Astrocyte of the cerebellum (primary cell): ENCODE measurements around the gene RPS6KA2.

Experiments used
- DNase-seq: peaks from one replicate; pipeline ENCODE4 v3.0.0-alpha.2; 2011; ENCODE audit warnings: low read depth
- H3K4me3 ChIP-seq: 2 replicates; pipeline ENCODE4 v1.5.1; 2011; ENCODE audit warnings: mild to moderate bottlenecking, low read depth, low read length, moderate library complexity
- in situ Hi-C: cut with HindIII; loops from 2 replicates; pipeline ENCODE4 v1.10.0; 2017; ENCODE audit warnings: low sequenced_read_pairs
- TF ChIP-seq, protein P1 (sequence below): IDR thresholded peaks from 2 replicates; pipeline ENCODE4 v1.5.1; 2012; ENCODE audit warnings: low read length, low read depth, moderate library complexity, mild to moderate bottlenecking; ENCODE audit errors: missing control alignments

The RPS6KA2 gene

DNA sequence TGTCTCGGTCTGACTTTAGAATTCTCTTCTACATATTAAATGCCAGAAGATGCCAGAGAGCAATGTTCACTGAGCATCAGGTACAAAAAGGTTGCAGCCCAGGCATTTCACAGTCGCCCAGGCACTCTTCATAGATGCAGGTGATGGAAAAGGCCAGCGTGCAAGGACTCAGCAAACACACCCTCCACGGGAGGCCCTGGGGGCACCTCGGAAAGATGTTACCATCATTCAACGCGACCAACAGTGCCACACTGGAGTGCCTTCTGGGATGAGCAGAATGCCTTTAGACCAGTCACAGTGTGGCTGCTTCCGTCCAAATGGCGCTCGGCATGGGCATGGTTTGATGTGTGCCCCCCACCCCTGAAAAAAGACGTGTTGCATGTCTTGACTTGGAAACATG lies 36.0 kb downstream of the RPS6KA2 start:
- TF ChIP-seq, protein P1, sequence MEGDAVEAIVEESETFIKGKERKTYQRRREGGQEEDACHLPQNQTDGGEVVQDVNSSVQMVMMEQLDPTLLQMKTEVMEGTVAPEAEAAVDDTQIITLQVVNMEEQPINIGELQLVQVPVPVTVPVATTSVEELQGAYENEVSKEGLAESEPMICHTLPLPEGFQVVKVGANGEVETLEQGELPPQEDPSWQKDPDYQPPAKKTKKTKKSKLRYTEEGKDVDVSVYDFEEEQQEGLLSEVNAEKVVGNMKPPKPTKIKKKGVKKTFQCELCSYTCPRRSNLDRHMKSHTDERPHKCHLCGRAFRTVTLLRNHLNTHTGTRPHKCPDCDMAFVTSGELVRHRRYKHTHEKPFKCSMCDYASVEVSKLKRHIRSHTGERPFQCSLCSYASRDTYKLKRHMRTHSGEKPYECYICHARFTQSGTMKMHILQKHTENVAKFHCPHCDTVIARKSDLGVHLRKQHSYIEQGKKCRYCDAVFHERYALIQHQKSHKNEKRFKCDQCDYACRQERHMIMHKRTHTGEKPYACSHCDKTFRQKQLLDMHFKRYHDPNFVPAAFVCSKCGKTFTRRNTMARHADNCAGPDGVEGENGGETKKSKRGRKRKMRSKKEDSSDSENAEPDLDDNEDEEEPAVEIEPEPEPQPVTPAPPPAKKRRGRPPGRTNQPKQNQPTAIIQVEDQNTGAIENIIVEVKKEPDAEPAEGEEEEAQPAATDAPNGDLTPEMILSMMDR, result no peak
- H3K4me3 ChIP-seq, result no peak overlapping the region
- in situ Hi-C loops, result no loop called here
- no peak for DNase-seq

DNA sequence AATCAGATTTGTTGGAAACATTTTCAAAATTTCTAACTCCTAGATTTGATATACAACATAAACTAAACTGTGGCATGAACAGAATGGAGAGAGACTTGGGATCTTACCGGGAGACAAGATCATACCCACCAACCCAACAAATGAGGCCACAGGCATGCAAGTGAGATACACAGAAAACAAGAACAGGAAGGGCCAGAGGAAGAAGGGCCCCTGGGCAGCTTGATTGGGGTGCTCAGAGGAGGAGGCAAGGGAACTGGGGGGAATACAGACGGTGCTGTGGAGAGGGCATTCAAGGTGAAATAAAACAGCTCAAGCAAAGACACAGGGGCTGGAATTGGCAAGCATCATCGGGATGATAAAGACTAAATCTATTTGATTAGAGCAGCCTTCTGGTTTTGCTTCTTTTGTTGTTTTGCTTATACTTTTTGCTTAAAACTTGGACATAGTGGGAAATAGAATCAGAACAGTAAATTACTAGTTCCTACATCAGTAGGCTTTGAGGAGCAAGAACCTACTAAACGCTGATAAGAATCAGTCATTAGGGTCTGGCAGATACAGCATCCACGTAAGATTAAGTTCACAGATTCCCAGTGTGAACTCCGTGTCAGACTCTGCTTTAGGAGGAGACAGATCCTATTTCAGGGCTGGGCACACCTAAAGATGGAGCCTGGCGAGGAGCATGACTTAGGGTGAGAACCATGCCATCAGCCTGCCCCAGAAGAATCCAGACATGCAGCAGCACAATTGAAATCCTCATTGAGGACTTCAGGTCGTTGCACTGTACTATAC lies 37.1 kb downstream of the RPS6KA2 start:
- TF ChIP-seq, protein P1, result no peak
- in situ Hi-C loops, result no loop called here
- no peak for DNase-seq
- no peak overlapping the region for H3K4me3 ChIP-seq

DNA sequence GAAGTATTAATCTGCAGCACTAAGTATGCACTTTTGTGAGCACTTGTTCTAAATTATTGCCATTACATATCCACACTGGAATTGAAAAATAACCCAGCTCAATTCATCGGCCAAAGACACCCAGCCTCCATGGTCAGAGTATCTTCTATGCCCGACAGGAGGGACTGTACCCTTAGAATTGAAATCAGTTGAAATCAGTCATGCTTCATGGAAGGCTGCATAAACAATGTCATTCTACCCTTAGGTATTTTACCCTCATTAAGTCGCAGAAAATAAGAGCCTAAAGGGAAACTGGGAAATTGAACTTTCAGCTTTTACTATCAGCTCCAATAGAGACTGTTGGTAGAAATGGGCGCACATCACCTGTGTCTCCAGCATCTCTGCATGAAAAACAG lies 37.7 kb downstream of the RPS6KA2 start:
- H3K4me3 ChIP-seq, result no peak overlapping the region
- TF ChIP-seq, protein P1, result no peak
- no peak for DNase-seq
- in situ Hi-C loops, result no loop called here

DNA sequence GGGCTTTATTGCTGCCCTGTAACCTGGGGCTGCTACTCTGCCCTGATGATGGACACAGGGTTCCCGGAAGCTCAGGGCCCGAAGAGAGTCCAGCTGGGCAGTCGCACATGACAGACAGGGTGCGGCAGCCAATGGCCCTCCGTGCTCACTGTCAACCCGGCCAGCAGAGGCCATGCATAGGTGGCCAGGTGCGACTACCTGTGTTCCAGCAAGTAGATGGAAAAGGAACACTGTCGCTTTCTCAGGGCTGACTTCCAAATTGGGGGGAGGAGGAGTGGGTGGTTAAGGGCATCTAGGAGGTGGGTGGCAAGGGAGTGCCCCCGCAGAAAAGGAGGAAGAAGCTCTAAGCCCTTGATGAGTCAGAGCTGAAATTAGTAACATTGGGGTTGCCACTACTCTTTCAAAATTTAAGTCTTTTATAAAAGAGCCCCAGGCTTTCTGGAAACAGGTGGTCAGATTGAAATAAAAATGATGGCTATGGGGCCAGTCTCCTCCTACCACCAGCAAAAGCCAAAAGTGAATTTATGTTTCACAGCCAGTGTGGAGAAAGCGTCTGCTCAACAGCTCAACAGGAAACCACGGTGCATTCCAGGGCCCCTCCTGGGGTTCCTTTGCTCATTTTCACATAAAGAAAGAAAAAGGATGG lies 38.2 kb downstream of the RPS6KA2 start:
- in situ Hi-C loops, result no loop called here
- TF ChIP-seq, protein P1, result no peak
- peak; percentile 89 for DNase-seq
- H3K4me3 ChIP-seq, result no peak overlapping the region

DNA sequence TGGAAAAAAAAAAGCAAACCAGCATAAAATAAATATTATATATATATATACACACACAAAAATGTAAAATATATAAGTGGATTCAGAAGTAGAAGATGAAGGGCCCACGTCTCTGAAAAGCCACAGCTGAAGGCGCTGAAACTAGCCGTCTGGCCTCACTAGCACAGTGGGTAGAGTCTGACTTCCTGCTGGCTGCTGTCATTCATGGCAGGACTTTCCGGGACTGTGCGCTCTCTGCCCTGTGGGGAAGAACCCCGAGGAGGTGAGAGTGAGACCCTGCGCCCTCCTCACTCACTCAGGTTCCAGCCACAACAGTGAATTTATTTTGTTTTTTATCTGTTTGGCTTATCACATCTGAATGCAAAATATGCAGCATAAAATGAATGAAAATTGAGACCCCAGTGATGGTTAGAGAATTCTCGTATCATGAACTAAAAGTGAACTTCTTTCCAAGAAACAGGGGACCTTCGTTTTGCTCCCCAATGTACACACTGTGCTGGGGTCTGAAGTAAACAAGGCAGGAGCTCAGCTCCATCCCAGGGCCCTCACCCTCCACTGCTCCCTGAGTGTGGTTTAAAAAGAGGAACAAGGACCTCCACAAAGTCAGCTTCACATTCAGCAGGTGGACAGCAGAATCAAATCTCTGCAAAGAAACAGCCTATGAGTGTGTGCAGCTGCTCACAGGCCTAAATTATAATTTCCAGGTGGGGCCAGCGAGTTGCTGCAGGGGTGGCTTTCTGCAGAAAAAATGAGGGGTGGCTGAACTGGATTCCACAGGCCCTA lies 39.2 kb downstream of the RPS6KA2 start:
- in situ Hi-C loops, result no loop called here
- no peak overlapping the region for H3K4me3 ChIP-seq
- DNase-seq, result no peak
- TF ChIP-seq, protein P1, result no peak

DNA sequence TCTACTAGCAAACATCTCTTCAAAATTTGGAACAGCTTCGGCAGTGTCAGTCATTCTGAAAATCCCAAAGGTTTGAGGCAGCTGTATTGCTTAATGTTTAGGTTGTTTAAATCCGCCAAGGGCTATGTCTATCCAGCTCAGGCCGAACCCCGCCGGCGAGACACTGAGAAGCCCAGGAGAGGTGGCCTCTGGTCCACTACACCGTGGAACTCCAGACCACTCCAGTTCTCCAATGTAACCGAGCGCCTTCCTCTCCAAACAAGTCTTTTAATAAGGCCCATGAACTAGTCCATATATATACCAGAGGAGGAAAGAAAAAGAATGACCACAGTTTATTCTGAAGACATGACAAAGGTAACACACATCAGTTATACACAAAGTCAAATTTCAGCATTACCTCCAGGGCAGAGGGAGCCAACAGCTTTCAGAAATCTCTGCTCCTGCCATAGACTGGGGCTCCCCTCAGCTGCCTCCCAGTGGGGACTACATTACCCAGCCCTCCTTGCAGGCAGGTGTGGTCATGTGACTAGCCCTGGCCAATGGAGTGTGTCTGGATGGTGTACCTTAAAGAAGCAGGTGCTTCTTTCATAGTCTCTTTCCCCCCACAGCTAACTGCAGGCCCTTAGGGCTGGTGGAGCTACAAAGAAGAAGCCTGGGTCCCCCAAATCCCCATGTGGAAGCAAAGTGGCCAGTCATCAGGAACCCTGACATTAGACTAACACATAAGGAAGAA lies 40.5 kb downstream of the RPS6KA2 start, which contains the start of gene RAMACL:
Gene RAMACL (minus strand): TSS at position 255 of the 733 bp plus-strand sequence. CDS start 201 bp downstream, at position 54.
- no peak for DNase-seq
- no peak within 1 kb of the TSS for H3K4me3 ChIP-seq
- TF ChIP-seq, protein P1, result no peak
- in situ Hi-C loops, result no loop called here
